HCT116 (cell line): ENCODE data around the gene TMEM198. TPM values are rescaled to one million over a fixed set of nuclear protein-coding genes. Genes with fewer than 3 reads are reported as not detected.

Experiments
- ATAC-seq: fragments of 200-7000 bp; cut with Tn5 transposase; 2 replicates; pipeline ENCODE4 v1.9.1; 2020; ENCODE audit warnings: mild to moderate bottlenecking, moderate library complexity
- BruUV-seq: library from RNA; stranded (reverse); fragments of 400-500 nt; replicated peaks from 2 replicates; lab custom pipeline; 2021; lab: Mats Ljungman, UMichigan
- CTCF ChIA-PET: fragments of 300-600 bp; sonication (Branson Sonifier 250); formaldehyde crosslinking; loops from one replicate; lab custom pipeline; 2021; ENCODE audit warnings: antibody characterized with exemption; lab: Charles Lee
- POLR2A ChIA-PET: fragments of 300-600, 350-600 bp; sonication (Branson Sonifier 250); formaldehyde crosslinking; loops from one replicate; lab custom pipeline; 2021; ENCODE audit warnings: antibody characterized with exemption; lab: Charles Lee
- RAD21 ChIA-PET, 2 experiments: fragments of 300-600 bp; sonication (Branson Sonifier 250); formaldehyde crosslinking; loops; one replicate each; lab custom pipeline; 2023; ENCODE audit warnings: low total read pairs in 2 of 2; ENCODE audit not compliant: uncharacterized antibody in 2 of 2, unreplicated experiment in 2 of 2, low non-redundant PET in 1 of 2; lab: Charles Lee
- DNase-seq: peaks from one replicate; pipeline ENCODE4 v3.0.0-alpha.2; 2010; ENCODE audit warnings: low read depth, low spot score
- H2AFZ ChIP-seq: fragments of 200-600 bp; shearing (Covaris generic), sonication (generic); 2 replicates; pipeline ENCODE4 v1.6.1; 2017; ENCODE audit warnings: low read depth, mixed run types, mixed read lengths, antibody characterized with exemption, low read length; ENCODE audit not compliant: poor library complexity, severe bottlenecking
- H3K27ac ChIP-seq: 2 replicates; pipeline ENCODE4 v1.5.1; 2012; ENCODE audit warnings: low read depth, low read length
- H3K27me3 ChIP-seq: fragments of 200-600 bp; sonication (generic); 2 replicates; pipeline ENCODE4 v1.6.1; 2016; ENCODE audit warnings: mixed run types, low read length, mixed read lengths; ENCODE audit not compliant: insufficient read depth
- H3K36me3 ChIP-seq, 2 experiments: fragments of 200-500 bp in 1 of 2; fragments of 200-600 bp in 1 of 2; sonication (Bioruptor generic) in 1 of 2; sonication (generic) in 1 of 2; 2 replicates each; pipeline versions ENCODE4 v1.5.1 to v1.6.1; 2014 to 2016; ENCODE audit warnings: low read length in 2 of 2, inconsistent platforms in 1 of 2, mixed read lengths in 1 of 2, mixed run types in 1 of 2; ENCODE audit not compliant: insufficient read depth in 2 of 2, control insufficient read depth in 1 of 2
- H3K4me1 ChIP-seq, 2 experiments: fragments of 200-600 bp in 1 of 2; sonication (generic) in 1 of 2; 2 replicates each; pipeline versions ENCODE4 v1.5.1 to v1.6.1; 2012 to 2017; ENCODE audit warnings: low read length in 2 of 2, inconsistent platforms in 1 of 2, mild to moderate bottlenecking in 1 of 2, mixed read lengths in 1 of 2, mixed run types in 1 of 2, moderate library complexity in 1 of 2; ENCODE audit not compliant: insufficient read depth in 2 of 2, control insufficient read depth in 1 of 2
- H3K4me2 ChIP-seq: fragments of 200-600 bp; sonication (generic); 2 replicates; pipeline ENCODE4 v1.6.1; 2017; ENCODE audit warnings: mixed run types, low read length, mixed read lengths
- H3K4me3 ChIP-seq, 2 experiments: fragments of 200-600 bp in 1 of 2; sonication (generic) in 1 of 2; replicated peaks in 1 of 2; 2 replicates each; pipeline ENCODE4 v1.5.1; 2011 to 2016; ENCODE audit warnings: low read length in 2 of 2, control low read depth in 1 of 2, low read depth in 1 of 2, mild to moderate bottlenecking in 1 of 2, mixed read lengths in 1 of 2, mixed run types in 1 of 2
- H3K79me2 ChIP-seq: fragments of 200-600 bp; sonication (generic); 2 replicates; pipeline ENCODE4 v1.6.1; 2017; ENCODE audit warnings: mild to moderate bottlenecking, mixed run types, low read length, moderate library complexity, mixed read lengths; ENCODE audit not compliant: insufficient read depth
- H3K9ac ChIP-seq: fragments of 200-600 bp; sonication (generic); 2 replicates; pipeline ENCODE4 v1.6.1; 2016; ENCODE audit warnings: low read length, mixed read lengths
- H3K9me2 ChIP-seq: fragments of 200-600 bp; sonication (generic), shearing (Covaris generic); 2 replicates; pipeline ENCODE4 v1.6.1; 2017; ENCODE audit warnings: mixed run types, mild to moderate bottlenecking, moderate library complexity; ENCODE audit not compliant: insufficient read depth
- H3K9me3 ChIP-seq, 2 experiments: fragments of 200-500 bp in 1 of 2; fragments of 200-600 bp in 1 of 2; sonication (Bioruptor generic) in 1 of 2; sonication (generic) in 1 of 2; 2 replicates each; pipeline ENCODE4 v1.6.1; 2014 to 2017; ENCODE audit warnings: low read length in 2 of 2, mixed read lengths in 2 of 2, inconsistent platforms in 1 of 2, low read depth in 1 of 2, mild to moderate bottlenecking in 1 of 2, mixed run types in 1 of 2, moderate library complexity in 1 of 2; ENCODE audit not compliant: control insufficient read depth in 1 of 2, insufficient read depth in 1 of 2
- H4K20me1 ChIP-seq: fragments of 200-600 bp; sonication (generic), shearing (Covaris generic); 2 replicates; pipeline ENCODE4 v1.6.1; 2017; ENCODE audit warnings: mixed run types, mild to moderate bottlenecking, moderate library complexity; ENCODE audit not compliant: insufficient read depth
- ATF3 ChIP-seq: IDR thresholded peaks from 2 replicates; pipeline ENCODE4 v1.6.1; 2012
- CTCF ChIP-seq, 3 experiments: fragments of 200-600 bp in 1 of 3; sonication (generic) in 1 of 3; IDR thresholded peaks in 2 of 3; conservative IDR thresholded peaks in 1 of 3; 2 replicates each; pipeline ENCODE4 v1.5.1; 2012 to 2017; ENCODE audit warnings: low read depth in 2 of 3, low read length in 2 of 3, antibody characterized with exemption in 1 of 3, borderline replicate concordance in 1 of 3, control low read depth in 1 of 3, mild to moderate bottlenecking in 1 of 3, mixed read lengths in 1 of 3, mixed run types in 1 of 3, moderate library complexity in 1 of 3; ENCODE audit not compliant: insufficient read depth in 1 of 3
- ELF1 ChIP-seq: IDR thresholded peaks from 2 replicates; pipeline ENCODE4 v1.6.1; 2012; ENCODE audit warnings: low read depth, borderline replicate concordance
- EZH2phosphoT487 ChIP-seq: fragments of 200-600 bp; IDR thresholded peaks from 2 replicates; pipeline ENCODE4 v1.6.1; 2018; ENCODE audit warnings: antibody characterized with exemption, borderline replicate concordance
- FOSL1 ChIP-seq: IDR thresholded peaks from 2 replicates; pipeline ENCODE4 v1.6.1; 2012; ENCODE audit warnings: low read depth
- POLR2A ChIP-seq: IDR thresholded peaks from 2 replicates; pipeline ENCODE4 v1.7.0; 2011; ENCODE audit warnings: borderline replicate concordance; ENCODE audit not compliant: insufficient read depth, insufficient read length; ENCODE audit errors: extremely low read depth
- POLR2AphosphoS5 ChIP-seq: IDR thresholded peaks from 2 replicates; pipeline ENCODE4 v1.6.1; 2011; ENCODE audit warnings: mild to moderate bottlenecking, low read depth, low read length, moderate library complexity
- ZBTB33 ChIP-seq: IDR thresholded peaks from 2 replicates; pipeline ENCODE4 v1.6.1; 2011; ENCODE audit warnings: mild to moderate bottlenecking, low read length, moderate library complexity; ENCODE audit not compliant: insufficient replicate concordance; ENCODE audit errors: extremely low read depth
- ZFX ChIP-seq: fragments of 450-650 bp; IDR thresholded peaks from 2 replicates; pipeline ENCODE4 v1.6.1; 2017
- intact Hi-C: fragments of 100-400 bp; cut with micrococcal nuclease; formaldehyde crosslinking; loops from 2 replicates; pipeline ENCODE4 v1.10.0; 2022
- total RNA-seq: library from RNA; stranded (reverse); gene quantifications from one replicate; pipeline ENCODE4 v1.2.1, GENCODE V29; 2021; ENCODE audit not compliant: unreplicated experiment

TMEM198 gene
- total RNA-seq, 1 experiment from 2014 or later: 2.1 TPM

GRCh38 chr2:219530048-219530963 is 13.5 kb upstream of the TMEM198 start:
- peak overlapping the region; percentile 71 for H3K4me2 ChIP-seq
- H3K79me2 ChIP-seq: no peaks in the 10 kb centered on the region
- H3K9ac ChIP-seq: peak overlapping the region; percentile 47; the same call in 1 of the 2 replicates
- no TSS peak for BruUV-seq
- H3K4me1 ChIP-seq: peaks cover 13 to 38% of the 10 kb centered on the region in 2 experiments; a peak in 3 of 4 replicates
- DNase-seq: peak; percentile 71
- intact Hi-C loops: loop anchor here (1.0 to 10.0 kb wide), 5 partner anchors 35 to 356 kb away; partner anchors contain the start of genes CNPPD1, RETREG2 and SLC23A3
- CTCF ChIA-PET: interaction anchor here (0.6 to 7.7 kb wide), 36 partner anchors 9 to 678 kb away, joined by 3 to 109 read pairs (median 5); partner anchors contain the start of genes CHPF, DNPEP, GMPPA and TMEM198
- no peak overlapping the region for H2AFZ ChIP-seq
- no peak overlapping the region for H3K27ac ChIP-seq
- H4K20me1 ChIP-seq: no peaks in the 10 kb centered on the region
- H3K9me3 ChIP-seq: no peaks in the 10 kb centered on the region
- RAD21 ChIA-PET: interaction anchor here (0.6 to 2.9 kb wide), 22 partner anchors 10 to 253 kb away, joined by 3 to 20 read pairs (median 4); partner anchors contain the start of genes DNPEP (in 1 of the 2) and GMPPA (in 1 of the 2)
- peak; percentile 95 for ATAC-seq
- TF ChIP-seq CTCF (IDR thresholded peaks at IDR 0.05 in 2 of 3, conservative IDR thresholded peaks at IDR 0.05 in 1 of 3; ENCODE audit: borderline replicate concordance in 1 of 3, insufficient read depth in 1 of 3, low read depth in 2 of 3, low read length in 2 of 3) (peak in 2 of 3 experiments; percentile 95 to 97; a peak in 4 of 6 replicates), POLR2A (no peak), ATF3 (no peak), FOSL1 (no peak), ZBTB33 (no peak), POLR2AphosphoS5 (0 out of 2 replicates have a peak, but pooled peaks have one; percentile 15), ZFX (no peak), EZH2phosphoT487 (no peak), ELF1 (no peak)
- no peaks in the 10 kb centered on the region for H3K36me3 ChIP-seq
- no peaks in the 10 kb centered on the region for H3K27me3 ChIP-seq
- H3K9me2 ChIP-seq: no peaks in the 10 kb centered on the region
- POLR2A ChIA-PET: interaction anchor here (0.7 to 2.0 kb wide), 5 partner anchors 9 to 141 kb away, joined by 3 to 9 read pairs (median 4); partner anchors contain the start of gene GMPPA
- no peak overlapping the region for H3K4me3 ChIP-seq
